Body of pancreas (tissue), 4 donors: ENCODE results near the gene TOMM6. TPM values are rescaled to one million over a fixed set of nuclear protein-coding genes. Genes with fewer than 3 reads are reported as not detected.

Source experiments
- ATAC-seq: fragments of 150-250 bp; one replicate; pipeline ENCODE4 v1.9.1; 2016
- DNase-seq, 4 donors: peaks; one replicate each; pipeline ENCODE4 v3.0.0-alpha.2; 2019
- H3K27ac ChIP-seq, 4 donors: fragments of 200-600 bp; sonication (generic); 1 replicate in 3 of 4; 2 replicates in 1 of 4; pipeline versions ENCODE4 v1.5.1 to v1.6.1; 2016 to 2019; ENCODE audit warnings: mild to moderate bottlenecking in 1 of 4, mixed read lengths in 1 of 4, moderate library complexity in 1 of 4
- H3K27me3 ChIP-seq, 2 donors: fragments of 200-600 bp; sonication (generic); one replicate each; pipeline ENCODE4 v1.6.0; 2016; ENCODE audit warnings: mild to moderate bottlenecking in 1 of 2
- H3K36me3 ChIP-seq, 2 donors: fragments of 200-600 bp; sonication (generic); replicated peaks in 1 of 2; 2 replicates each; pipeline ENCODE4 v1.5.1; 2016; ENCODE audit warnings: low read depth in 2 of 2; ENCODE audit not compliant: insufficient read depth in 1 of 2
- H3K4me1 ChIP-seq: fragments of 200-600 bp; sonication (generic); one replicate; pipeline ENCODE4 v1.6.0; 2016
- H3K4me3 ChIP-seq, 2 donors: fragments of 200-600 bp; sonication (generic); 1 replicate in 1 of 2; 2 replicates in 1 of 2; pipeline ENCODE4 v1.5.1; 2016 to 2019
- H3K9me3 ChIP-seq, 3 donors: fragments of 200-600 bp; sonication (generic); 1 replicate in 2 of 3; 2 replicates in 1 of 3; pipeline ENCODE4 v1.5.1; 2016
- CTCF ChIP-seq, 7 experiments: fragments of 450-650 bp in 4 of 7; fragments of 200-600 bp in 3 of 7; sonication (generic) in 3 of 7; IDR thresholded peaks; one replicate each; pipeline ENCODE4 v1.5.1; 2016 to 2019; ENCODE audit warnings: antibody characterized with exemption in 7 of 7
- POLR2A ChIP-seq, 3 donors: fragments of 450-650 bp; IDR thresholded peaks; one replicate each; pipeline ENCODE4 v1.6.1; 2016; ENCODE audit warnings: antibody characterized with exemption in 3 of 3, mild to moderate bottlenecking in 2 of 3
- WGBS, 2 donors: methylation state at CpG; one replicate each; pipeline ENCODE4 v1.1.5; 2017; 5-methylcytosine and 5-hydroxymethylcytosine counted together
- intact Hi-C: fragments of 100-400 bp; cut with DNase I; formaldehyde crosslinking; loops from one replicate; pipeline ENCODE4 v1.15.1; 2023
- total RNA-seq, 2 donors: library from RNA; depleted of rRNA; stranded (reverse); fragments of >200 nt; gene quantifications; one replicate each; pipeline ENCODE4 v1.1.0, GENCODE V29; 2016

Gene TOMM6
- total RNA-seq, 2 donors from 2014 or later, result 83.5 to 127 TPM

- 87 to 93% methylated on average over 8 of the region's 8 CpGs for WGBS, 2 donors
- no peaks in the 10 kb centered on the region for H3K27me3 ChIP-seq
- no peak overlapping the region for H3K27ac ChIP-seq
- H3K4me1 ChIP-seq, result peaks cover 7% of the 10 kb centered on the region
- TF ChIP-seq CTCF (IDR thresholded peaks at IDR 0.05), result no peak
- no peak for TF ChIP-seq POLR2A (IDR thresholded peaks at IDR 0.05)
- no peaks in the 10 kb centered on the region for H3K9me3 ChIP-seq
- ATAC-seq, result no peak
- DNase-seq, result no peak
- H3K4me3 ChIP-seq, result no peak overlapping the region
- H3K36me3 ChIP-seq, result peaks cover 0 to 9% of the 10 kb centered on the region in 2 donors
- intact Hi-C loops, result no loop called here
Measured at GRCh38 chr6:41769376-41769775, 18.1 kb upstream of the TOMM6 start.

- Histone ChIP-seq H3K27me3 (no peaks in the 10 kb centered on the region), H3K4me3 (no peak overlapping the region), H3K36me3 (peaks cover 0 to 12% of the 10 kb centered on the region in 2 donors), H3K27ac (no peak overlapping the region), H3K9me3 (no peaks in the 10 kb centered on the region), H3K4me1 (peaks cover 7% of the 10 kb centered on the region)
- DNase-seq (no peak), ATAC-seq (no peak)
- TF ChIP-seq POLR2A (IDR thresholded peaks at IDR 0.05), result no peak
- no peak for TF ChIP-seq CTCF (IDR thresholded peaks at IDR 0.05)
- intact Hi-C loops, result no loop called here
- 90 to 92% methylated on average over 29 of the region's 30 CpGs for WGBS, 2 donors
Measured at GRCh38 chr6:41770381-41771057, 17.0 kb upstream of the TOMM6 start.

- peaks cover 0 to 12% of the 10 kb centered on the region in 2 donors for H3K36me3 ChIP-seq
- H3K4me3 ChIP-seq, result no peak overlapping the region
- H3K27ac ChIP-seq, result no peak overlapping the region
- DNase-seq, result no peak
- no peaks in the 10 kb centered on the region for H3K27me3 ChIP-seq
- H3K4me1 ChIP-seq, result peaks cover 7% of the 10 kb centered on the region
- no peak for ATAC-seq
- TF ChIP-seq POLR2A (IDR thresholded peaks at IDR 0.05) (no peak), CTCF (IDR thresholded peaks at IDR 0.05) (no peak)
- 86 to 87% methylated on average over 13 to 28 of the region's 29 CpGs for WGBS, 2 donors
- H3K9me3 ChIP-seq, result no peaks in the 10 kb centered on the region
- intact Hi-C loops, result no loop called here
Measured at GRCh38 chr6:41771058-41771983, 16.2 kb upstream of the TOMM6 start.

GRCh38 chr6:41774841-41775240 lies 12.7 kb upstream of the TOMM6 start:
- no peak for TF ChIP-seq CTCF (IDR thresholded peaks at IDR 0.05)
- no peak for TF ChIP-seq POLR2A (IDR thresholded peaks at IDR 0.05)
- 81 to 89% methylated on average over 3 of the region's 3 CpGs for WGBS, 2 donors

More at GRCh38 chr6:41774841-41775240, 12.7 kb upstream of the TOMM6 start:
- Histone ChIP-seq H3K4me3 (no peak overlapping the region), H3K4me1 (peaks cover 10% of the 10 kb centered on the region), H3K27ac (no peak overlapping the region), H3K27me3 (no peaks in the 10 kb centered on the region), H3K9me3 (no peaks in the 10 kb centered on the region), H3K36me3 (peaks cover 0 to 12% of the 10 kb centered on the region in 2 donors)
- DNase-seq (no peak), ATAC-seq (no peak)
- intact Hi-C loops, result loop anchor here (5.0 kb wide), 1 partner anchor 257 kb away; no protein-coding TSS in a partner anchor
